ENCODE data around the gene MAD1L1.

DNA sequence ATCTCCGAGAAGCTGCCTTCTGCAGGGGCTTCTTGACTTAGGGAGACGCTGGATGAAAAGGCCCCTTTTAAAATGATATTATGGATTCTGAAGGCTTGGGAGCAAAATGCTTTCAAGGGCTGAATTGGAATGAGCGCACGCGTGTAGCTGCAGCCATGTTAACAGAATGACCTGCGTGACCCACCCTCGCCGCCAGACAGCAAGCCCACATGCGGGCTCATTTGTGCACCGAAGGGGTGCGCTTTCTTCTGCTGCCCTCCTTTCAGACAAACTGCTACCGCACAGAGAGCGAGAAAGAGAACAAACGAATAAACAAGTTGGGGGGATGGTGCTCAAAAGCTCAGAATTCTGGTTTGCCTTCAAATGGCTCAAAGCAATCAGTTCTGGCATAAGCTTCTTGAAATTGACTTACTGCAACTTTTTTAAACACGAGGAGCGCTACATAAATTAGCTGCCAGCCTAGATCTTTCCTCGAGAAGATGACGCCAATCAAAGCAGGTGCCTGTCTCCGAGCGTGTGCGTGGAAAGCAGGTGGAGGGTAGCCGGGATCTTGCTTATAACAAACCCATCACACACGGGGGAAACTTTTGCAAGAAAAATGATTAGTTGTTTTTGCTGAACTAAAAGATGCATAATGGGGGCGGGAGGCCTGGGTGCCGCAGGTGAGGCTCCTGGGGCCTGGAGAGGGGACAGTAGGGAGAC is 268.4 kb downstream of the MAD1L1 start:
- no peak for TF ChIP-seq POLR2AphosphoS5 (IDR thresholded peaks at IDR 0.05; ENCODE audit: borderline replicate concordance, low read depth, low read length)
- TF ChIP-seq EZH2 (IDR thresholded peaks at IDR 0.05) = no peak
